HEK293T (cell line): ENCODE data around the gene CACNG7.

Source experiments
- BHLHE40 ChIP-seq: fragments of 450-650 bp; IDR thresholded peaks from 2 replicates; pipeline ENCODE4 v1.6.1; 2016; ENCODE audit warnings: mild to moderate bottlenecking, moderate library complexity, borderline replicate concordance
- ELF4 ChIP-seq: fragments of 450-650 bp; IDR thresholded peaks from 2 replicates; pipeline ENCODE4 v1.6.1; 2017; ENCODE audit warnings: antibody characterized with exemption
- FOXK2 ChIP-seq: fragments of 450-650 bp; IDR thresholded peaks from 2 replicates; pipeline ENCODE4 v1.6.1; 2016; ENCODE audit warnings: mild to moderate bottlenecking
- SP1 ChIP-seq: fragments of 450-650 bp; IDR thresholded peaks from 2 replicates; pipeline ENCODE4 v1.6.1; 2017
- SUZ12 ChIP-seq: fragments of 450-650 bp; IDR thresholded peaks from 2 replicates; pipeline ENCODE4 v1.6.1; 2016; ENCODE audit warnings: mild to moderate bottlenecking
- TARDBP ChIP-seq: fragments of 450-650 bp; IDR thresholded peaks from 2 replicates; pipeline ENCODE4 v1.6.1; 2016
- ZNF384 ChIP-seq: fragments of 450-650 bp; IDR thresholded peaks from 2 replicates; pipeline ENCODE4 v1.6.1; 2016

GRCh38 chr19:53892301-53892980 is 16.6 kb upstream of the CACNG7 start:
- TF ChIP-seq ELF4 (no peak), TARDBP (no peak), SUZ12 (no peak), BHLHE40 (no peak), SP1 (no peak), ZNF384 (no peak), FOXK2 (no peak)
